DOHH2 (cell line): ENCODE data around the gene TMEM63B.

ENCODE experiments used
- H3F3A ChIP-seq: fragments of 200-600 bp; sonication (generic), shearing (Covaris generic); 2 replicates; pipeline ENCODE4 v1.6.0; 2016; ENCODE audit warnings: antibody characterized with exemption, mild to moderate bottlenecking; ENCODE audit not compliant: control insufficient read depth, insufficient read depth
- H3K27ac ChIP-seq: fragments of 200-600 bp; sonication (generic); 2 replicates; pipeline ENCODE4 v1.5.1; 2014; ENCODE audit warnings: low read depth, mild to moderate bottlenecking, low read length, moderate library complexity
- H3K27me3 ChIP-seq: fragments of 200-600 bp; sonication (generic); 2 replicates; pipeline ENCODE4 v1.6.1; 2014; ENCODE audit warnings: mild to moderate bottlenecking, low read length, mixed read lengths; ENCODE audit not compliant: control insufficient read depth
- H3K36me3 ChIP-seq: fragments of 200-600 bp; sonication (generic); 2 replicates; pipeline ENCODE4 v1.6.1; 2014; ENCODE audit warnings: mild to moderate bottlenecking, low read length, moderate library complexity, mixed read lengths; ENCODE audit not compliant: control insufficient read depth
- H3K4me1 ChIP-seq: fragments of 200-600 bp; sonication (generic); 2 replicates; pipeline ENCODE4 v1.6.1; 2014; ENCODE audit warnings: mild to moderate bottlenecking, low read length, mixed read lengths; ENCODE audit not compliant: control insufficient read depth
- H3K4me2 ChIP-seq: fragments of 200-600 bp; sonication (generic); 2 replicates; pipeline ENCODE4 v1.6.0; 2014; ENCODE audit warnings: mild to moderate bottlenecking, low read length, moderate library complexity
- H3K4me3 ChIP-seq: fragments of 200-600 bp; sonication (generic); 2 replicates; pipeline ENCODE4 v1.5.1; 2014; ENCODE audit warnings: mild to moderate bottlenecking, low read length, mixed read lengths
- H3K79me2 ChIP-seq: fragments of 200-600 bp; sonication (generic); 2 replicates; pipeline ENCODE4 v1.6.1; 2014; ENCODE audit warnings: mild to moderate bottlenecking, low read length, mixed read lengths; ENCODE audit not compliant: control insufficient read depth
- H3K9me2 ChIP-seq: fragments of 200-600 bp; sonication (generic); replicated peaks from 2 replicates; pipeline ENCODE4 v1.6.1; 2014; ENCODE audit warnings: mild to moderate bottlenecking, low read length, mixed read lengths; ENCODE audit not compliant: control insufficient read depth
- H3K9me3 ChIP-seq: fragments of 200-600 bp; sonication (generic); 2 replicates; pipeline ENCODE4 v1.6.1; 2014; ENCODE audit warnings: antibody characterized with exemption, low read length, mixed read lengths; ENCODE audit not compliant: control insufficient read depth, insufficient read depth
- H4K20me1 ChIP-seq: fragments of 200-600 bp; sonication (generic); 2 replicates; pipeline ENCODE4 v1.6.0; 2014; ENCODE audit warnings: low read depth, mild to moderate bottlenecking, antibody characterized with exemption, low read length, moderate library complexity; ENCODE audit not compliant: control insufficient read depth, insufficient read depth
- CTCF ChIP-seq: fragments of 200-600 bp; sonication (generic); IDR thresholded peaks from one replicate; pipeline ENCODE4 v1.5.1; 2014; ENCODE audit warnings: antibody characterized with exemption, mild to moderate bottlenecking, low read depth, low read length; ENCODE audit not compliant: poor library complexity, severe bottlenecking
- EZH2phosphoT487 ChIP-seq: fragments of 200-600 bp; sonication (generic); IDR thresholded peaks from 2 replicates; pipeline ENCODE4 v1.6.1; 2017; ENCODE audit warnings: borderline replicate concordance, mild to moderate bottlenecking, antibody characterized with exemption, low read length, moderate library complexity, mixed read lengths

Gene TMEM63B

DNA sequence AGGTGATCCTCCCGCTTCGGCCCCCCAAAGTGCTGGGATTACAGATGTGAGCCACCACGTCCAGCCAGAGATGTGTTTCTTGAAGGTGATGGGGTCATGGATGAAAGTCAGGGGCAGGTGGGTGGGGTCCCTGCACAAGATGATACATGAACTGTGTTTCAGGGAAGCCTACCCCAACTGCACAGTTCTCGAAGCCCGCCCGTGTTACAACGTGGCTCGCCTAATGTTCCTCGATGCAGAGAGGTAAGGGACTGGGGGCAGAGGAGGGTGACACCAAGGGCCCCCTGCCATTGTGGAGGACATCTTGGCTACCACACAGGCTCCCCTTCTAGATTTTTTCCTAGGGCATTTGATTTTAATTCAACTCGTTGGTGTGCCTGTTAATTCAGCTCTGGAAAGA is 19.3 kb downstream of the TMEM63B start:
- H3F3A ChIP-seq = no peaks in the 10 kb centered on the region
- no peaks in the 10 kb centered on the region for H4K20me1 ChIP-seq
- H3K4me1 ChIP-seq = peaks cover 3% of the 10 kb centered on the region
- H3K36me3 ChIP-seq = no peaks in the 10 kb centered on the region
- no peak overlapping the region for H3K27ac ChIP-seq
- H3K27me3 ChIP-seq = no peaks in the 10 kb centered on the region
- no peaks in the 10 kb centered on the region for H3K9me2 ChIP-seq
- H3K9me3 ChIP-seq = no peaks in the 10 kb centered on the region
- no peaks in the 10 kb centered on the region for H3K79me2 ChIP-seq
- H3K4me2 ChIP-seq = no peak overlapping the region
- no peak overlapping the region for H3K4me3 ChIP-seq
- TF ChIP-seq EZH2phosphoT487 = no peak
- no peak for TF ChIP-seq CTCF

DNA sequence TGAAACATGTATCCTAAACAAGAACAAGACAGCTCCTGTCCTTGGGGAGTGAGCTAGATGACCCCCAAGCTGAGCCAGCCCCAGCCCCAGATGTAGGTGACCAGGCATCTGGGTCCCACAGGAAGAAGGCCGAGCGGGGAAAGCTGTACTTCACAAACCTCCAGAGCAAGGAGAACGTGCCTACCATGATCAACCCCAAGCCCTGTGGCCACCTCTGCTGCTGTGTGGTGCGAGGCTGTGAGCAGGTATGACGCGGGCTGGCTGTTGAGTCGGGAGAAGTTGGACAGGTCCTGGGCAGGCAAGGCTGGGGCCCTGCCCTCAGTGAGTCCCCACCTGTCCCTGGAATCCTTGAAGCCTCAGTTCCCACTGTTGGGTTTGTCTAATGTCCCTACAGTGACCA is 19.9 kb downstream of the TMEM63B start:
- no peak overlapping the region for H3K4me3 ChIP-seq
- H4K20me1 ChIP-seq = no peaks in the 10 kb centered on the region
- H3K9me3 ChIP-seq = no peaks in the 10 kb centered on the region
- no peaks in the 10 kb centered on the region for H3K79me2 ChIP-seq
- H3F3A ChIP-seq = no peaks in the 10 kb centered on the region
- TF ChIP-seq CTCF = no peak
- no peaks in the 10 kb centered on the region for H3K27me3 ChIP-seq
- H3K4me2 ChIP-seq = no peak overlapping the region
- no peak overlapping the region for H3K27ac ChIP-seq
- peaks cover 4% of the 10 kb centered on the region for H3K4me1 ChIP-seq
- no peaks in the 10 kb centered on the region for H3K36me3 ChIP-seq
- no peaks in the 10 kb centered on the region for H3K9me2 ChIP-seq

DNA sequence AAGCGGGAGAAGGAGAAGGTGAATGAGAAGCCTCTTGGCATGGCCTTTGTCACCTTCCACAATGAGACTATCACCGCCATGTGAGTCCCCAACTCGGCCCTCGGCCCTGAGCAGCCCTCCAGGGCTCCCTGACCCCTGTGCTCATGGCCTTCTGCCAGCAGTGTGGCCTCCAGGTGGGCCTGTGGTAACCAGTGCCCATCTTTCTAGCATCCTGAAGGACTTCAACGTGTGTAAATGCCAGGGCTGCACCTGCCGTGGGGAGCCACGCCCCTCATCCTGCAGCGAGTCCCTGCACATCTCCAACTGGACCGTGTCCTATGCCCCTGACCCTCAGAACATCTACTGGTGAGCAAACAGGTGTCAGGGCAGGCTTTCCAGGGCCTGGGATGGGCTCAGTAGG is 21.0 kb downstream of the TMEM63B start:
- Histone ChIP-seq H3K4me3 (no peak overlapping the region), H3K36me3 (no peaks in the 10 kb centered on the region), H3K9me2 (no peaks in the 10 kb centered on the region)

More for the DNA sequence above, 21.0 kb downstream of the TMEM63B start:
- Histone ChIP-seq H3F3A (no peaks in the 10 kb centered on the region), H3K27ac (no peak overlapping the region), H3K4me2 (no peak overlapping the region), H3K79me2 (no peaks in the 10 kb centered on the region), H3K4me1 (peaks cover 4% of the 10 kb centered on the region), H3K27me3 (no peaks in the 10 kb centered on the region), H3K9me3 (no peaks in the 10 kb centered on the region), H4K20me1 (no peaks in the 10 kb centered on the region)
- no peak for TF ChIP-seq EZH2phosphoT487
- TF ChIP-seq CTCF = no peak
